ENCODE results near the gene GRK5.

GRCh38 chr10:119306986-119307392 lies 99.6 kb downstream of the GRK5 start:
- no peak for TF ChIP-seq CTCF (IDR thresholded peaks at IDR 0.05)
- no peak for TF ChIP-seq POLR2A (IDR thresholded peaks at IDR 0.05)

Data from Peyer's patch (tissue), 4 donors.